ENCODE data around the gene PTPN6.

DNA sequence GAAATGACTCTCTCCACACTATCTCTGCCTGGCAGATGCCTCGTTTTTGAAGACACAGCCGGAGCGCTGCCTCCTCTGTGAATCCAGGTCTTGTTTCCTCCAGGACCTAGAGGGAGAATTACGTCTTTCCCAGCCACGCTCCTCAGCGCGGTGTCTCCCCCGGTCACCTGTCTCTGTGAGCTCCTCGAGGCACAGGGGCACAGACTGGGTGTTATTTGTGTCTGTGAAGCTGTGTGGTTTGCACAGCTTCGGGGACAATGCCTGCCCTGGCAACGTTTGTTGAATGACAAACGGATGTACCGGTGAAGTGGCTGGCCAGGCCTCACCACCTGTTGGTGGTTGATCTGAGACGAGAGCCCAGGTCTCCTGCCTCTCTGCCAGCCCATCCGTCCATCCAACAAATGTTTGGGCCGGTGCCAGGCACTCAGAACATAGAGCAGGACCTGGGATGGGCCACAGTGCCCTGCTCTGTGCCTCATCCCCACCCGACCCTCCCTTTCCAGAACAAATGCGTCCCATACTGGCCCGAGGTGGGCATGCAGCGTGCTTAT, 6.1 kb downstream of the PTPN6 start:
- TF ChIP-seq, protein P1, sequence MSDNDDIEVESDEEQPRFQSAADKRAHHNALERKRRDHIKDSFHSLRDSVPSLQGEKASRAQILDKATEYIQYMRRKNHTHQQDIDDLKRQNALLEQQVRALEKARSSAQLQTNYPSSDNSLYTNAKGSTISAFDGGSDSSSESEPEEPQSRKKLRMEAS (IDR thresholded peaks at IDR 0.05), result no peak
- TF ChIP-seq, protein P2, sequence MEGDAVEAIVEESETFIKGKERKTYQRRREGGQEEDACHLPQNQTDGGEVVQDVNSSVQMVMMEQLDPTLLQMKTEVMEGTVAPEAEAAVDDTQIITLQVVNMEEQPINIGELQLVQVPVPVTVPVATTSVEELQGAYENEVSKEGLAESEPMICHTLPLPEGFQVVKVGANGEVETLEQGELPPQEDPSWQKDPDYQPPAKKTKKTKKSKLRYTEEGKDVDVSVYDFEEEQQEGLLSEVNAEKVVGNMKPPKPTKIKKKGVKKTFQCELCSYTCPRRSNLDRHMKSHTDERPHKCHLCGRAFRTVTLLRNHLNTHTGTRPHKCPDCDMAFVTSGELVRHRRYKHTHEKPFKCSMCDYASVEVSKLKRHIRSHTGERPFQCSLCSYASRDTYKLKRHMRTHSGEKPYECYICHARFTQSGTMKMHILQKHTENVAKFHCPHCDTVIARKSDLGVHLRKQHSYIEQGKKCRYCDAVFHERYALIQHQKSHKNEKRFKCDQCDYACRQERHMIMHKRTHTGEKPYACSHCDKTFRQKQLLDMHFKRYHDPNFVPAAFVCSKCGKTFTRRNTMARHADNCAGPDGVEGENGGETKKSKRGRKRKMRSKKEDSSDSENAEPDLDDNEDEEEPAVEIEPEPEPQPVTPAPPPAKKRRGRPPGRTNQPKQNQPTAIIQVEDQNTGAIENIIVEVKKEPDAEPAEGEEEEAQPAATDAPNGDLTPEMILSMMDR (IDR thresholded peaks at IDR 0.05; ENCODE audit: control extremely low read depth in 1 of 3, insufficient read depth in 1 of 3, low read depth in 1 of 3, low read length in 3 of 3), result no peak
